SJCRH30 (cell line): ENCODE results near the gene PLCB1. TPM values are rescaled to one million over a fixed set of nuclear protein-coding genes. Genes with fewer than 3 reads are reported as not detected.

Source experiments
- DNase-seq, 2 experiments: peaks; one replicate each; pipeline ENCODE4 v3.0.0-alpha.2; 2015 to 2020
- H3K27ac ChIP-seq: fragments of 250-450 bp; sonication (Bioruptor Pico); 2 replicates; pipeline ENCODE4 v1.5.1; 2020; ENCODE audit warnings: mild to moderate bottlenecking, moderate library complexity
- H3K27me3 ChIP-seq: fragments of 250-450 bp; sonication (Bioruptor Pico); 2 replicates; pipeline ENCODE4 v1.5.1; 2020; ENCODE audit warnings: mild to moderate bottlenecking, moderate library complexity
- H3K36me3 ChIP-seq: fragments of 250-450 bp; sonication (Bioruptor Pico); 2 replicates; pipeline ENCODE4 v1.5.1; 2020; ENCODE audit warnings: mild to moderate bottlenecking, moderate library complexity
- H3K4me1 ChIP-seq: fragments of 250-450 bp; sonication (Bioruptor Pico); 2 replicates; pipeline ENCODE4 v1.5.1; 2020; ENCODE audit warnings: mild to moderate bottlenecking, moderate library complexity
- H3K4me3 ChIP-seq: fragments of 250-450 bp; sonication (Bioruptor Pico); 2 replicates; pipeline ENCODE4 v1.5.1; 2020; ENCODE audit warnings: mild to moderate bottlenecking, moderate library complexity
- H3K9me3 ChIP-seq: fragments of 250-450 bp; sonication (Bioruptor Pico); replicated peaks from 2 replicates; pipeline ENCODE4 v1.5.1; 2020; ENCODE audit warnings: mild to moderate bottlenecking, moderate library complexity
- total RNA-seq: library from RNA; depleted of rRNA; stranded (reverse); fragments of >200 nt; shearing (Covaris generic); gene quantifications from 2 replicates; pipeline ENCODE4 v1.2.3, GENCODE V29; 2014

Gene PLCB1
- total RNA-seq, 1 experiment from 2014 or later = 13.4 TPM

DNA sequence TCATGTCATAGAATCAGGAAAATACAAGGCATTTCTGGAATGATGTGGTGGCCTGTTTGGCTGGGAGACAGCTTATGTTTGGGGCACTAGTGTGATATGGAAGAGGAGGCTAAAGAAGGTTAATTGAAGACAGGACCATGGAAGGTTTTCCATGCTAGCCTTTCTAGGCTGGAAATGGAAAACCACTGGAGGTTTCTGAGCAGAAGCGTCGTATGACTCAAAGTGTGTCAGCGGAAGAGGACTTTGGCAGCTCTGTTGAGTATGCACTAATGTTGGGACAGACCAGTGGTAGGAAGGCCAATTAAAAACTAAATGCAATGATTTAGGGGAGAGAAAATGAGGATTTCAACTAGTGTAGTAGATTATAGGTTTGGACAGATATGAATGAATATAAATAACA, 413.1 kb downstream of the PLCB1 start:
- H3K27me3 ChIP-seq = no peaks in the 10 kb centered on the region
- H3K4me3 ChIP-seq = no peak overlapping the region
- H3K4me1 ChIP-seq = 0 out of 2 replicates have a peak, but pooled peaks cover 3% of the 10 kb centered on the region
- H3K36me3 ChIP-seq = no peaks in the 10 kb centered on the region
- H3K9me3 ChIP-seq = no peaks in the 10 kb centered on the region
- no peak overlapping the region for H3K27ac ChIP-seq
- no peak for DNase-seq

DNA sequence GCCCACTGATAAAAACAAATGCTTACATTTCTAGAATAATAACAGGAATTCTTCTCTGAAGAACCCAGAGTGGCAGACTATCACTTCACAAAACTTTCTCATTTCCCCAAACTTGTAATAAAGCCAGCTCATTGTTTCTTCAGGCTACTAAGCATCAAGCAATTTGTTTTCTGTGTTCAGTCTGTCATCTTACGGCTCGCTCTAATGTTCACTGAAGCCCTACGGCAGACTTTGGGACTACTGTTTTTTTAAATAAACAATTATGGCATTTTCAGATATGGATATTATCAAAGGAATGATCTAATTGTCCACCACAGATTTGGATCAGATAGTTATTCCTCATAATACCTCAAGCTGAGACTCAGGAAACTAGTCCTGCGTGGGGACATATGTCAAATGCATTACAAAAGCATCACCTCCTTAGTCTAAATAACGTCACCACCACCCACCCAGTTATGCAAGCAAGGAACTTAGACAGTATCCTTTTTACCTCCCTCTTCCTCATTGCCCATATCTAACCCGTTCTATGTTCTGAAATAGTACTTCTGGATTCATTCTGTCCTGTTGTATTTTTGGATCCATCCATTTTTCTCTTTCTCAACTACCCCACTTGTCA, 415.1 kb downstream of the PLCB1 start:
- Histone ChIP-seq H3K27me3 (no peaks in the 10 kb centered on the region), H3K9me3 (no peaks in the 10 kb centered on the region), H3K27ac (no peak overlapping the region), H3K36me3 (no peaks in the 10 kb centered on the region), H3K4me1 (0 out of 2 replicates have a peak, but pooled peaks cover 3% of the 10 kb centered on the region), H3K4me3 (no peak overlapping the region)
- no peak for DNase-seq

DNA sequence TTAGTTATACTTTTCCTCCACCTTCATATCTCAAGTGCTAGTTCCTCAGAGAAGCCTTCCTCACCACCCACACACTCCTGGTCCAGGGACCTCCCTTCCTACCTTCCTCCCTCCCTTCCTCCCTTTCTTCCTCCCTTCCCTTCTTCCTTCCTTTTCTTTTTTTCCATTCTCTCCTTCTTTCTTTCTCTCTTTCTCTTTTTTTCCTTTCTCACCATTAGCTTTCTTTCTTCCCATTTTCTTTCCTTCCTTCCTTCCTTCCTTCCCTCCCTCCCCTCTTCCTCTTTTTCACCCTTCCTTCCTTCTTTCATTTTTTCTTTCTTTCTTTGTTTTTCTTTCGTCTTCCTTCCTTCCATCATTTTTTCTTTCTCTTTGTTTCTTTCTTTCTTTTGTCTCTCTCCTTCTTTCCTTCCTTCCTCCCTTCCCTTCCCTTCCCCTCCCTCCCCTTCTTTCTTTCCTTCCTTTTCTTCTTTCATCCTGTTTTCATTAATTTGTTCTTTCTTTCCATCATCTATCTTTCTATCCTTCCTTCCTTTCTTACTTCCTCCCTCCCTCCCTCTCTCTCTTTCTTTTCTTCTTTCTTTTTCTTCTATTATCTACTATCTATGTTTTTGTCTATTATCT, 416.0 kb downstream of the PLCB1 start:
- Histone ChIP-seq H3K4me1 (0 out of 2 replicates have a peak, but pooled peaks cover 3% of the 10 kb centered on the region), H3K4me3 (no peak overlapping the region), H3K27ac (no peak overlapping the region), H3K9me3 (no peaks in the 10 kb centered on the region), H3K27me3 (no peaks in the 10 kb centered on the region), H3K36me3 (no peaks in the 10 kb centered on the region)
- DNase-seq = no peak

DNA sequence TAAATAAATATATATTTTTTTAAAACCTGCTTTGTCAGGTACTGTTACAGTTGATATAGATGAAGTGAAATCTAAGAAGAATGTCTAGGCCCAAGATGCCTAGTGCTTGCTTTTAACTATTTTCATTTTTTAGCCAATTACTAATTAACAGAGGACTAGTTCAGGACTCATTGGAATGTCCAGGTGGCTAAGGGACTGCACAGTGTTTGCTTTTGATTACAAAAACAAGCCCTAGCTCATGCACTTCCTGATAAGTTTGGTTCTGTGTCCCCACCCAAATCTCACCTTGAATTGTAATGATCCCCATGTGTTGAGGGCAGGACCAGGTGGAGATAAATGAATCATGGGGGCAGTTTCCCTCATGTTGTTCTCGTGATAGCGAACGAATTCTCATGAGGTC, 417.1 kb downstream of the PLCB1 start:
- H3K9me3 ChIP-seq = no peaks in the 10 kb centered on the region
- H3K4me3 ChIP-seq = no peak overlapping the region

DNA sequence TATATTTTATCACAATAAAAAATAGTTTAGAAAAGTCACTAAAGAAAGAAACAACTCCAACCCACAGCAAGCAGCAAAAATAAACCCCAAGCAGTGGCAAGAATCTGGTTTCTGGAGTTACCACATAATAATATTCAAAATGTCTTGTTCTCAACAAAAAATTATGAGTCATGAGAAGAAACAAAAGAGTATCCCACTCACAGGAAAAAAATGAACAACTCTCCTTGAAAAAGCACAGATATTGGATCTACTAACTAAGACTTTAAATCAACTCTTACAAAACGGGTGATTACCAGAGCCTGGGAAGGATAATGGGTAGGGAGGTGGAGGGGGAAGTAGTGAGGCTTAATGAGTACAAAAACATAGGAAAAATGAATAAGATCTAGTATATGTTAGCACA, 425.6 kb downstream of the PLCB1 start:
- H3K27me3 ChIP-seq = no peaks in the 10 kb centered on the region
- no peaks in the 10 kb centered on the region for H3K4me1 ChIP-seq
- H3K36me3 ChIP-seq = no peaks in the 10 kb centered on the region
- H3K9me3 ChIP-seq = no peaks in the 10 kb centered on the region; the same call in 1 of the 2 replicates
- DNase-seq = no peak
- H3K27ac ChIP-seq = no peak overlapping the region
- no peak overlapping the region for H3K4me3 ChIP-seq

More for the DNA sequence above, 417.1 kb downstream of the PLCB1 start:
- DNase-seq = no peak
- no peaks in the 10 kb centered on the region for H3K27me3 ChIP-seq
- 0 out of 2 replicates have a peak, but pooled peaks cover 3% of the 10 kb centered on the region for H3K4me1 ChIP-seq
- H3K27ac ChIP-seq = no peak overlapping the region
- no peaks in the 10 kb centered on the region for H3K36me3 ChIP-seq

DNA sequence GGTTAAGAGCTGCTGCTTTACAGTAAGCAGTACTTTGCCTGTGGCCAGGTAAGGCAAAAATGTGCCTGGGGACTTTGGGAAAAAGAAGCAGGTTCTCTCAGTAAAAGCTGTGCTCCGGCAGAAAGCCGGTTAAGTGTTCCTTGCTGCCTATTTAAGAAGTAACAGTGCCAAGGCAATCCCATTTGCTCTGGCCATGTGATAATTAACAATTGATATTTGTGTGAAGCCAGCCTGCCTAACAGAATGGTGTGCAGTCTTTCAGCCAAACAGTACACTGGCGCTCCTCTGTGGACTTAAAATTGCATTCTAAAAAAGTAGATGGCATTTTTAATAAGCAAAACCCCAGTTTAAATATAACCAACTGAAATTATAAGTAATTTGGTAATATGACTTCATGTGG, 430.3 kb downstream of the PLCB1 start:
- H3K27ac ChIP-seq = no peak overlapping the region
- H3K36me3 ChIP-seq = no peaks in the 10 kb centered on the region
- H3K4me1 ChIP-seq = no peaks in the 10 kb centered on the region

DNA sequence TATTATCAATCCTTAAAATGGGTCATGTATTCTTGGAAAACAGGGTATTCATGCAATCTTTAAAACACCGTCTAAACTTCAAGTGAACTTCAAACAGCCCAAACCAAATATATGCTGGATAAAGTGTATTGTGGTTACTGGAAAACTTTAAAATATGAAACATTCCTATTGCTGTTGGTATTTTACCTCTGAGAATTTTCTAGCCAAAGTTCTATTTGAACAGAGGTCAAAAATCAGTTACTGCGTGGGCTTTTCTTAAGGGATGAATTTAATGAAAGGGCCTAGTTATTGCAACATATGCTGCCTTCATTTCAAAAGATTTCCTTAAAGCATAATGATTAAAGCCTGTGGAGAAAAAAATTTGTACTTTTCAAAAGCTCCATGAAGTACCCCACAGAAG, 436.0 kb downstream of the PLCB1 start:
- DNase-seq = no peak
- no peaks in the 10 kb centered on the region for H3K36me3 ChIP-seq
- H3K4me1 ChIP-seq = no peaks in the 10 kb centered on the region
- H3K4me3 ChIP-seq = no peak overlapping the region
- H3K27ac ChIP-seq = no peak overlapping the region
- no peaks in the 10 kb centered on the region for H3K27me3 ChIP-seq
- no peaks in the 10 kb centered on the region for H3K9me3 ChIP-seq

More for the DNA sequence above, 430.3 kb downstream of the PLCB1 start:
- H3K4me3 ChIP-seq = no peak overlapping the region
- H3K9me3 ChIP-seq = no peaks in the 10 kb centered on the region
- H3K27me3 ChIP-seq = no peaks in the 10 kb centered on the region
- DNase-seq = no peak

DNA sequence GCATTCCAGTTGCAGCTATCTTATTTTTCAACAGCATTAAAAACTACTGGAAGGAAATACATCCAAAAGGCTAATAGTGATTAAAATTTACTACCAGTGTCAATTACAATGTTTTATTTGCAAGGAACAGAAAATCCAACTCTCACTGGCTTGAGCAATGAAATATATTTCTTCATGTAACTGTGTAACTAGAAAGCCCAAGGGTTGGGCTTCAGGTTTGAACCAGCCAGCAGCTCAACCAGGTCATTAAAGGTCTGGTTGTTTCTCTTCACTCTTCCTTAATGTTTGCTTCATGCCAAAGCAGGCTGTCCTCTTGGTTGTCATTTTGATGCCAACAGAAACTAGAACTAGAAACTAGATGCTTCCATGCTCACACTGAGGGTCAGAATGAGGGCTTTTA, 437.7 kb downstream of the PLCB1 start:
- Histone ChIP-seq H3K27ac (no peak overlapping the region), H3K36me3 (no peaks in the 10 kb centered on the region), H3K4me3 (no peak overlapping the region), H3K9me3 (no peaks in the 10 kb centered on the region), H3K27me3 (no peaks in the 10 kb centered on the region), H3K4me1 (no peaks in the 10 kb centered on the region)
- no peak for DNase-seq

DNA sequence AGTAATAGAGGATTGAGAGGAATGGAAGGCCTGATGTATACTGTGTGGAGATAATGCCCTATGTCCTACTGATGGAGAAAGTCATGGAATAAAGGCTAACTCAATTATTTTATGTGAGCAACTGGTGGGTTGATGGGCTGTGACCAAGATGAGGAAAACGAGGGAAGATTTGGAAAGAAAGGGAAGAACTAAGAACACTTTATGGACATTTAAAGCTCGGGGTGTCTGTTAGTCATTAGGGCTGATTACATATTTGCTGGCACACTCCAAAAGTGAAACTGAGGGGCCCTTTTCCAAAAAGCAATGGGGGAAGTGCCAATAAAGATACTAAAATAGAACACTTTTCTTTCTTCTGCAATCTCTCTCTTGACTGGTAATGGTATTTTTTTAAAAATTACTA, 439.5 kb downstream of the PLCB1 start:
- Histone ChIP-seq H3K4me3 (no peak overlapping the region), H3K27ac (no peak overlapping the region), H3K9me3 (no peaks in the 10 kb centered on the region), H3K4me1 (no peaks in the 10 kb centered on the region), H3K36me3 (no peaks in the 10 kb centered on the region), H3K27me3 (no peaks in the 10 kb centered on the region)
- no peak for DNase-seq

DNA sequence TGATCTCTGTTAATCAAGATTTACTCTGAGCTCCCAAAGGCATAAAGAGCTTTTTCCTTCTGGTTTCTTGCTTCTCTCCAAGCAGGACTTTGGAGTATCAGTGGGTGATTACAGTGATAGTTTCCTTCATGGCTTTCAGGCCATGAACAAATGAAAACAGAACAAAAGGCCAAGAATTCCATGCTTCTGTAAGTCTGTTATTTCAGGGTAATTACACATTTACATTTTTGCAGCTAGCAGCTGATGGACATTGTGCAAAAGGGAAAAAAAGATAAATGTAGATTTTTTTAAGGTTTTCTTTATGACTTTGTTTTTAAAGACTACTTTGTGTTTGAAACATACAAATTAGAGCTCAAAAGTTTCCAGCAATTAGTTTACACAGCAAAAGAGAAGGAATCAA, 441.6 kb downstream of the PLCB1 start:
- Histone ChIP-seq H3K4me3 (no peak overlapping the region), H3K9me3 (no peaks in the 10 kb centered on the region), H3K27me3 (no peaks in the 10 kb centered on the region), H3K4me1 (no peaks in the 10 kb centered on the region), H3K36me3 (no peaks in the 10 kb centered on the region), H3K27ac (no peak overlapping the region)
- no peak for DNase-seq

DNA sequence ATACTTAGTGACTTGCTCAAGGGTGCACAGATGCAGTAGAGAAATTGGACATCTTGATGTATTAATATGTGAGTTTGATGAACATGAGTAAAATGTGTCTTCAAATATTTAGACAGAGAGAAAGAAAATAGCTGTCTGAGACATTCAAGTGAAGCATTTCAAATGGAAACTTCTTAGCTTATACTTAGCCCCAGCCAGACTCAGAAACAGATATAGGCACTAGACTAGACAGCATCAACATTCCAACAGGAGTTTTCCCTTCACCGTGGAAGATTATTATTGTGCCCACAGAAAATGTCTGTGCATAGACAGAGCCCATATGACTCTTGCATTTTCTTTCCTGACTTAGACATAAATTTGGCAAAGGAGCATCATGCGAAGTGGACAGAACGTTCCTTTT, 443.0 kb downstream of the PLCB1 start:
- Histone ChIP-seq H3K36me3 (no peaks in the 10 kb centered on the region), H3K27ac (no peak overlapping the region), H3K4me1 (no peaks in the 10 kb centered on the region), H3K9me3 (no peaks in the 10 kb centered on the region), H3K27me3 (no peaks in the 10 kb centered on the region), H3K4me3 (no peak overlapping the region)
- no peak for DNase-seq

DNA sequence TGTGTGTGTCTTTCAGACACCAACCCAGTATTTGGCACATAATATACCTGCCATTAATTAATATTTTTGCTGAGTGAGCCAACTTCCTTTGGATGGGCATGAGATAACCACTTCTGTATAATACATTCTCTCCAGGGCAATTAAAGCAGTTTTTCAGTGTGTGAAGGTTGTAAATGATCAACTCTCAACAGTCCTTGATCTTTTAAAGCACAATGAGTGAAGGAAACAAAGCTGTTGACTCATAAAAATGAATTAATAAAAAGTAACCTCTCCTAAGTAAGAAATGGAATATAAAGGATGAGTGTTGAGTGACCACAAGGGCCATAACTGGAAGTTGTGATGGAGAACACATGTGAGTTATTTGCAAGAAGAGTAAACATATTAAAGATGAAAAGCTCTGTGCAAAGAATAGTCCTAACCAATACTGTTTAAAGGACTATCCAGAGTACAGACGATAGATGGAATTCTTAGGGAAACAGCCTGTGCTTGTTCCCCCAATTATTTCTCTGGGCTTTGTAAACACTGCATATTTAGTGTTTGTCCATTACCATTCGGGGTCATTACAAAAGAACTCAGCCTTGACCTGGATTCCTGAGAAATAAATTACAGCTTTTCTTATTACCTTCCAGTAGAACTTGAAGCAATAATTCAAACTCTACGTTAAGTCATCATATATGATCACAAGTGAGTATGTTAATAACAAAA, 446.2 kb downstream of the PLCB1 start:
- no peaks in the 10 kb centered on the region for H3K4me1 ChIP-seq
- no peak for DNase-seq
- no peaks in the 10 kb centered on the region for H3K36me3 ChIP-seq

DNA sequence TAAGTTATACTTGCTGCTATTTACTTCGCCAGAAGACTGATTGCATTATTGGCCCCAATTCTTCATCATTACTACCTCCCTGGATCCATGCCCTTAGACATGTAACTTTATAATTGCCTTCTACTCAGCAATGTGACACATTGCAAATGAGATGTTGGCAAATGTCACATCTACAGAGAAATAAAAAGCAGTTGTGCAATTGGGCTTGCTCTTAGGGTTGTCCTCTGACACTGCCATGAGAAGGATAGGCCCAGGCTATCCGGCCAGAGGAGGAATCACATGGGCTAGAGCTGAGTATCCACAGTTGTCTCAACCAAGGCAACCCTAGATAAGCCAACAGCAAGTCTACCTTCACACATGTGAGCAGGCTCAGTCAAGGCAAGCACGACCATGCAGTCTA, 447.0 kb downstream of the PLCB1 start:
- Histone ChIP-seq H3K27ac (no peak overlapping the region), H3K36me3 (no peaks in the 10 kb centered on the region), H3K4me1 (no peaks in the 10 kb centered on the region), H3K27me3 (no peaks in the 10 kb centered on the region), H3K9me3 (no peaks in the 10 kb centered on the region), H3K4me3 (no peak overlapping the region)
- no peak for DNase-seq

More for the DNA sequence above, 446.2 kb downstream of the PLCB1 start:
- H3K9me3 ChIP-seq = no peaks in the 10 kb centered on the region
- no peak overlapping the region for H3K27ac ChIP-seq
- no peak overlapping the region for H3K4me3 ChIP-seq
- H3K27me3 ChIP-seq = no peaks in the 10 kb centered on the region

DNA sequence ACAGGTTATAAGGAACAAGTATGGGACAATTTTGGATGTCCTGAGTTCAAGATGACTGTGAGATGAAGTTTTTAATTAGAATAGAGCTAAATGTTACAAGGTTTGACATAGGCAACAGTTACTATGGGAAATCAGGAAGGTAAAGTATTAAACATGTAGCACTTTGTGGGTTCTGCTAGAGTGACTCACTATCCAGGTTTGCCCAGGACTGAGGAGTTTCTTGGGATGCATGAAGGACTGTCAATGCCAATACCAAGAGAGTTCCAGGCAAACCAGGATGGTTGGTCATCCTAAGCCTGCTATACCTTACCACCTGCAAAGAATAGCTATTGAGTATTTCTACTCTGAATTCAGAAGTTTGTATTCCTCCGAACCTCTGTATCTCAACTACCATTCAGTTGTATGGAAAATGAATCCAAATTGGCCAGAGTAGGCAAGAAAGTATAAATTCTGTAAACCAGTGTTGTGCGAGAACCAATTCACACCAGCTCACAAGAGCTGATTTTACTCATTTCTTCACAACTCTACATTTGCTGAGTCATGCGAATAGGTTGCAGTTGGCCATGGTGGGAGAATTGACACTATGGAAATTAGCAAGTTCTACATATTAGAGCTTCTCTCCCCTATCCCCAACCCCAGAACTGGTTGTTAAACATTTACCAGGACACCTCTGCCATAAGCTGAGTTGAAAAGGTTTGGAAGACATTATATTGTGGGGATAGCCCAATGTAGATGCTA, 449.5 kb downstream of the PLCB1 start:
- Histone ChIP-seq H3K27me3 (no peaks in the 10 kb centered on the region), H3K4me1 (no peaks in the 10 kb centered on the region), H3K9me3 (no peaks in the 10 kb centered on the region), H3K27ac (no peak overlapping the region), H3K4me3 (no peak overlapping the region), H3K36me3 (no peaks in the 10 kb centered on the region)
- no peak for DNase-seq

DNA sequence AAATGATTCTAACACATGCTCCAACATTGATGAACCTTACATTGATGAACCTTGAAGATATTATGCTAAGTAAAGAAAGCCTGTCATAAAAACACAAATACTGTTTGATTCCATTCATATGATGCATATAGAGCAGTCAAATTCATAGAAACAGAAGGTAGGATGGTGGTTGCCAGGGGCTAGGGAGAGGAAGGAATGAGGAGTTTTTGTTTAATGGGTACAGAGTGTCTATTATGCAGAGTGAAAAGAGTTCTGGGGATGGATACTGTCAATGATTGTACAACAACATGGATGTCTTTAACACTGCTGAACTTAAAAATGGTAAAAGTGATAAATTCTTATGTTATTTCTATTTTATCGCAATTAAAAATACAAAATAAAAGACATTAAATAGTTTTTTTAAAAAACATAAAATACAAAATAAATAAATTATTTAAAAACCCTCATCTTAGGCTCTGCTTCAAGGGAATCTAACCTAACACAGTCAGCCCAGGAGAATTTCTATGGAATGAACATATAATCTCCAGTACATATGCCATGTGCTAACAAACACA, 451.0 kb downstream of the PLCB1 start:
- H3K4me1 ChIP-seq = no peaks in the 10 kb centered on the region
- no peak overlapping the region for H3K27ac ChIP-seq
- DNase-seq = no peak
- H3K27me3 ChIP-seq = no peaks in the 10 kb centered on the region
- H3K36me3 ChIP-seq = no peaks in the 10 kb centered on the region
- no peak overlapping the region for H3K4me3 ChIP-seq
- H3K9me3 ChIP-seq = no peaks in the 10 kb centered on the region
